AG10803 (cell line): ENCODE data around the gene C9orf78.

ENCODE experiments used
- DNase-seq: peaks from one replicate; pipeline ENCODE4 v3.0.0; 2010; ENCODE audit warnings: low read depth
- H3K4me3 ChIP-seq: 2 replicates; pipeline ENCODE4 v1.5.1; 2011; ENCODE audit warnings: mild to moderate bottlenecking, low read length, control low read depth
- CTCF ChIP-seq: conservative IDR thresholded peaks from 2 replicates; pipeline ENCODE4 v1.5.1; 2011; ENCODE audit warnings: mild to moderate bottlenecking, low read length, control low read depth, inconsistent platforms

C9orf78 gene

GRCh38 chr9:129873563-129874190 lies 38.6 kb upstream of the C9orf78 start:
- no peak overlapping the region for H3K4me3 ChIP-seq
- TF ChIP-seq CTCF: no peak
- no peak for DNase-seq

- DNase-seq: no peak
- H3K4me3 ChIP-seq: no peak overlapping the region
- TF ChIP-seq CTCF: no peak
These were observed 36.0 kb upstream of the C9orf78 start for GRCh38 chr9:129871046-129871445.

- no peak for TF ChIP-seq CTCF
- H3K4me3 ChIP-seq: no peak overlapping the region
- no peak for DNase-seq
These were observed 34.8 kb upstream of the C9orf78 start for GRCh38 chr9:129869585-129870501.

- no peak overlapping the region for H3K4me3 ChIP-seq
These were observed 33.9 kb upstream of the C9orf78 start for GRCh38 chr9:129868872-129869486.

GRCh38 chr9:129868023-129868871 lies 33.2 kb upstream of the C9orf78 start:
- no peak overlapping the region for H3K4me3 ChIP-seq
- TF ChIP-seq CTCF: no peak
- no peak for DNase-seq

More at GRCh38 chr9:129868872-129869486, 33.9 kb upstream of the C9orf78 start:
- no peak for TF ChIP-seq CTCF
- DNase-seq: no peak

GRCh38 chr9:129867136-129868022 lies 32.3 kb upstream of the C9orf78 start:
- no peak for DNase-seq
- H3K4me3 ChIP-seq: no peak overlapping the region
- TF ChIP-seq CTCF: no peak
